Subcutaneous adipose tissue (tissue), 4 donors: ENCODE results near the gene NT5C2. TPM values are rescaled to one million over a fixed set of nuclear protein-coding genes. Genes with fewer than 3 reads are reported as not detected.

Experiments
- total RNA-seq, 4 donors: library from RNA; depleted of rRNA; stranded (reverse); fragments of >200 nt; gene quantifications; one replicate each; pipeline ENCODE4 v1.1.0, GENCODE V29; 2016
- TF ChIP-seq, protein P1 (sequence below): fragments of 450-650 bp; IDR thresholded peaks from one replicate; pipeline ENCODE4 v1.5.1; 2016; ENCODE audit warnings: low read depth, mild to moderate bottlenecking, control low read depth, antibody characterized with exemption, moderate library complexity

The NT5C2 gene
- total RNA-seq, 4 donors from 2014 or later, result 62.1 to 262 (median 71.4) TPM

- TF ChIP-seq, protein P1, sequence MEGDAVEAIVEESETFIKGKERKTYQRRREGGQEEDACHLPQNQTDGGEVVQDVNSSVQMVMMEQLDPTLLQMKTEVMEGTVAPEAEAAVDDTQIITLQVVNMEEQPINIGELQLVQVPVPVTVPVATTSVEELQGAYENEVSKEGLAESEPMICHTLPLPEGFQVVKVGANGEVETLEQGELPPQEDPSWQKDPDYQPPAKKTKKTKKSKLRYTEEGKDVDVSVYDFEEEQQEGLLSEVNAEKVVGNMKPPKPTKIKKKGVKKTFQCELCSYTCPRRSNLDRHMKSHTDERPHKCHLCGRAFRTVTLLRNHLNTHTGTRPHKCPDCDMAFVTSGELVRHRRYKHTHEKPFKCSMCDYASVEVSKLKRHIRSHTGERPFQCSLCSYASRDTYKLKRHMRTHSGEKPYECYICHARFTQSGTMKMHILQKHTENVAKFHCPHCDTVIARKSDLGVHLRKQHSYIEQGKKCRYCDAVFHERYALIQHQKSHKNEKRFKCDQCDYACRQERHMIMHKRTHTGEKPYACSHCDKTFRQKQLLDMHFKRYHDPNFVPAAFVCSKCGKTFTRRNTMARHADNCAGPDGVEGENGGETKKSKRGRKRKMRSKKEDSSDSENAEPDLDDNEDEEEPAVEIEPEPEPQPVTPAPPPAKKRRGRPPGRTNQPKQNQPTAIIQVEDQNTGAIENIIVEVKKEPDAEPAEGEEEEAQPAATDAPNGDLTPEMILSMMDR, result no peak
Measured at GRCh38 chr10:103104721-103105120, 88.4 kb downstream of the NT5C2 start.

- TF ChIP-seq, protein P1, result no peak
Measured at GRCh38 chr10:103103989-103104388, 89.1 kb downstream of the NT5C2 start.

GRCh38 chr10:103102195-103102594, 90.9 kb downstream of the NT5C2 start:
- TF ChIP-seq, protein P1, result no peak

- TF ChIP-seq, protein P1, result no peak
Measured at GRCh38 chr10:103100620-103101019, 92.5 kb downstream of the NT5C2 start.

DNA sequence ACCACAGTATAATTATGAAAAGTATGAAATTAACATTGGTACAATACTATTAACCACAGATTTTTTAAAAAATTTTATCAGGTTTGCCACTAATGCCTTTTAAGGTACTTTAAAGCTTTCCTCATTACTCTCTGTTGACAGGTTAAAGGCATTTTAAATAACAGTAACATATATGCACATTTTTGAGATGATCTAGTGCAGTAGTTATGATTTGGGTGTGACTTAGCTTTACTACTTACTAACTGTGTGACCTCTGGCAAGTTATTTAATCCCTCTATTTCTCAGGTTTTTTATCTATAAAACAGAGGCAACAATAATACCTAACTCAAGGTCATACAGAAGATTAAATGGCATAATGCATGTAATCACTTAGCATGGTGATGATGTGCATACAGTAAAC, 94.8 kb downstream of the NT5C2 start:
- TF ChIP-seq, protein P1, result no peak

GRCh38 chr10:103096130-103096529, 96.9 kb downstream of the NT5C2 start:
- TF ChIP-seq, protein P1, result no peak

- TF ChIP-seq, protein P1, result no peak
Measured at GRCh38 chr10:103095005-103095404, 98.1 kb downstream of the NT5C2 start.
